B cell (primary cell): Measurements from ENCODE around the gene ADCY1. TPM values are rescaled to one million over a fixed set of nuclear protein-coding genes. Genes with fewer than 3 reads are reported as not detected.

Experiments
- ATAC-seq: fragments of 200-7000 bp; cut with Tn5 transposase; one replicate; pipeline ENCODE4 v1.10.0; 2021; ENCODE audit warnings: low read depth, mild to moderate bottlenecking, moderate number of reproducible peaks, moderate library complexity
- CTCF ChIA-PET: fragments of 350-600 bp; sonication (Branson Sonifier 250); formaldehyde crosslinking; loops from one replicate; lab custom pipeline; 2021; ENCODE audit warnings: antibody characterized with exemption, inconsistent platforms; lab: Charles Lee
- POLR2A ChIA-PET: fragments of 350-600 bp; sonication (Branson Sonifier 250); formaldehyde crosslinking; loops from one replicate; lab custom pipeline; 2021; ENCODE audit warnings: antibody characterized with exemption; lab: Charles Lee
- DNase-seq: peaks from one replicate; pipeline ENCODE4 v3.0.0; 2013
- H2AFZ ChIP-seq: 2 replicates; pipeline ENCODE4 v1.6.1; 2012; ENCODE audit warnings: mild to moderate bottlenecking, low read depth, low read length; ENCODE audit not compliant: insufficient read depth, poor library complexity, severe bottlenecking
- H3K27ac ChIP-seq, 2 donors: 1 replicate in 1 of 2; 2 replicates in 1 of 2; pipeline ENCODE4 v1.5.1; 2012 to 2013; ENCODE audit warnings: low read length in 2 of 2, mild to moderate bottlenecking in 2 of 2, moderate library complexity in 1 of 2
- H3K27me3 ChIP-seq, 4 experiments: fragments of 200-600 bp in 1 of 4; sonication (generic) in 1 of 4; replicated peaks in 1 of 4; 1 replicate in 2 of 4; 2 replicates in 2 of 4; pipeline versions ENCODE4 v1.6.1 to v1.7.0; 2013 to 2016; ENCODE audit warnings: low read length in 3 of 4, mild to moderate bottlenecking in 2 of 4, mixed read lengths in 1 of 4, moderate library complexity in 1 of 4; ENCODE audit not compliant: insufficient read depth in 4 of 4, control insufficient read depth in 3 of 4; ENCODE audit errors: control extremely low read depth in 1 of 4
- H3K36me3 ChIP-seq, 2 experiments: replicated peaks in 1 of 2; 1 replicate in 1 of 2; 2 replicates in 1 of 2; pipeline versions ENCODE4 v1.6.1 to v1.7.1; 2013; ENCODE audit warnings: low read length in 1 of 2; ENCODE audit not compliant: insufficient read depth in 2 of 2, control insufficient read depth in 1 of 2; ENCODE audit errors: control extremely low read depth in 1 of 2, extremely low read depth in 1 of 2
- H3K4me1 ChIP-seq, 2 donors: fragments of 200-600 bp in 1 of 2; sonication (generic) in 1 of 2; 1 replicate in 1 of 2; 2 replicates in 1 of 2; pipeline versions ENCODE4 v1.5.1 to v1.6.1; 2013 to 2017; ENCODE audit warnings: low read length in 2 of 2; ENCODE audit not compliant: control insufficient read depth in 2 of 2, insufficient read depth in 2 of 2
- H3K4me2 ChIP-seq: replicated peaks from 2 replicates; pipeline ENCODE3; 2012; ENCODE audit warnings: mild to moderate bottlenecking, low read depth, low read length; ENCODE audit not compliant: poor library complexity, severe bottlenecking
- H3K4me3 ChIP-seq, 5 experiments: fragments of 200-600 bp in 1 of 5; sonication (generic) in 1 of 5; 1 replicate in 3 of 5; 2 replicates in 2 of 5; pipeline versions ENCODE4 v1.5.1 to v1.7.0; 2011 to 2016; ENCODE audit warnings: low read length in 4 of 5, mild to moderate bottlenecking in 4 of 5, low read depth in 2 of 5, control low read depth in 1 of 5, moderate library complexity in 1 of 5; ENCODE audit not compliant: insufficient read depth in 1 of 5; ENCODE audit errors: control extremely low read depth in 1 of 5, extremely low read depth in 1 of 5
- H3K79me2 ChIP-seq: fragments of 200-600 bp; sonication (generic); one replicate; pipeline ENCODE4 v1.6.0; 2016; ENCODE audit warnings: low read length; ENCODE audit not compliant: control insufficient read depth, insufficient read depth
- H3K9ac ChIP-seq: fragments of 200-600 bp; sonication (generic); 2 replicates; pipeline ENCODE4 v1.6.1; 2017; ENCODE audit warnings: mild to moderate bottlenecking, low read length, moderate library complexity
- H3K9me3 ChIP-seq, 3 donors: one replicate each; pipeline versions ENCODE4 v1.6.1 to v1.7.1; 2013; ENCODE audit warnings: low read length in 2 of 3; ENCODE audit not compliant: control insufficient read depth in 2 of 3, insufficient read depth in 1 of 3; ENCODE audit errors: control extremely low read depth in 1 of 3
- H4K20me1 ChIP-seq: 2 replicates; pipeline ENCODE4 v1.6.0; 2012; ENCODE audit warnings: mild to moderate bottlenecking, low read length; ENCODE audit not compliant: insufficient read depth, control insufficient read depth, poor library complexity, severe bottlenecking
- H3K27ac Mint-ChIP-seq: one replicate; pipeline ENCODE4 v1.8.0; 2021; ENCODE audit warnings: mixed read lengths
- H3K27me3 Mint-ChIP-seq: one replicate; pipeline ENCODE4 v1.8.0; 2021; ENCODE audit warnings: mixed read lengths
- H3K4me1 Mint-ChIP-seq: one replicate; pipeline ENCODE4 v1.8.0; 2021; ENCODE audit warnings: mixed read lengths
- H3K4me3 Mint-ChIP-seq: one replicate; pipeline ENCODE4 v1.8.0; 2021; ENCODE audit warnings: mixed read lengths
- H3K9me3 Mint-ChIP-seq: one replicate; pipeline ENCODE4 v1.8.0; 2022; ENCODE audit warnings: mixed read lengths; ENCODE audit not compliant: insufficient read depth
- CTCF ChIP-seq: fragments of 200-600 bp; IDR thresholded peaks from one replicate; pipeline ENCODE4 v1.8.0; 2022; ENCODE audit warnings: antibody characterized with exemption, mild to moderate bottlenecking
- EZH2 ChIP-seq: IDR thresholded peaks from 2 replicates; pipeline ENCODE4 v1.6.1; 2012; ENCODE audit warnings: borderline replicate concordance, low read depth, mild to moderate bottlenecking, moderate library complexity, low read length; ENCODE audit not compliant: insufficient read depth, poor library complexity, severe bottlenecking
- WGBS: methylation state at CpG from one replicate; pipeline ENCODE4 v1.1.5; 2013; ENCODE audit warnings: missing lambda C conversion rate; ENCODE audit not compliant: insufficient coverage; 5-methylcytosine and 5-hydroxymethylcytosine counted together
- intact Hi-C: fragments of 100-400 bp; cut with micrococcal nuclease; formaldehyde crosslinking; loops from one replicate; pipeline ENCODE4 v1.10.0; 2022
- polyA plus RNA-seq: library from polyadenylated mRNA; depleted of rRNA; stranded (reverse); fragments of >200 nt; gene quantifications from 2 replicates; pipeline ENCODE4 v1.2.3, GENCODE V29; 2012
- total RNA-seq, 2 donors: library from RNA; stranded (reverse); fragments of 120-200 nt in 1 of 2; gene quantifications; 1 replicate in 1 of 2; 2 replicates in 1 of 2; pipeline versions ENCODE4 v1.2.3 to v1.2.4, GENCODE V29; 2013 to 2022

The ADCY1 gene
- total and polyA plus RNA-seq, 2 donors (not counting 1 experiment from before 2014, with no cell fraction given), result 0.05 to 0.12 TPM

- H3K27me3 Mint-ChIP-seq, result no peaks in the 10 kb centered on the region
- TF ChIP-seq EZH2 (no peak), CTCF (no peak)
- no peaks in the 10 kb centered on the region for H3K4me1 Mint-ChIP-seq
- Histone ChIP-seq H2AFZ (no peak overlapping the region), H3K27me3 (no peaks in the 10 kb centered on the region), H3K4me2 (no peak overlapping the region), H3K4me1 (no peaks in the 10 kb centered on the region), H3K27ac (no peak overlapping the region), H3K9me3 (no peaks in the 10 kb centered on the region), H3K36me3 (no peaks in the 10 kb centered on the region), H4K20me1 (no peaks in the 10 kb centered on the region), H3K9ac (no peak overlapping the region), H3K4me3 (no peak overlapping the region), H3K79me2 (no peaks in the 10 kb centered on the region)
- H3K9me3 Mint-ChIP-seq, result no peaks in the 10 kb centered on the region
- H3K27ac Mint-ChIP-seq, result no peak overlapping the region
- H3K4me3 Mint-ChIP-seq, result no peak overlapping the region
- WGBS, result 96% methylated on average over 8 of the region's 14 CpGs
- ChIA-PET POLR2A (no interaction called here), CTCF (interaction anchor here (1.4 kb wide), 1 partner anchor 51 kb away, joined by 3 read pairs; no protein-coding TSS in a partner anchor)
- intact Hi-C loops, result no loop called here
- ATAC-seq (no peak), DNase-seq (no peak)
These were observed 135.2 kb downstream of the ADCY1 start for GRCh38 chr7:45709168-45710042.
